Kidney epithelial cell (primary cell): ENCODE results near the gene WWC2. TPM values are rescaled to one million over a fixed set of nuclear protein-coding genes. Genes with fewer than 3 reads are reported as not detected.

Source experiments
- DNase-seq: peaks from one replicate; pipeline ENCODE4 v3.0.0-alpha.2; 2010; ENCODE audit warnings: low read depth
- H3K27me3 ChIP-seq: 2 replicates; pipeline ENCODE4 v1.6.0; 2011; ENCODE audit warnings: low read length; ENCODE audit not compliant: control insufficient read depth, insufficient read depth
- H3K36me3 ChIP-seq: 2 replicates; pipeline ENCODE4 v1.5.1; 2011; ENCODE audit warnings: low read length; ENCODE audit not compliant: control insufficient read depth, insufficient read depth
- H3K4me3 ChIP-seq: 2 replicates; pipeline ENCODE4 v1.5.1; 2011; ENCODE audit warnings: low read depth, mild to moderate bottlenecking, control low read depth, low read length
- CTCF ChIP-seq: IDR thresholded peaks from 2 replicates; pipeline ENCODE4 v1.5.1; 2011; ENCODE audit warnings: mild to moderate bottlenecking, moderate library complexity, low read length, control low read depth, inconsistent platforms; ENCODE audit not compliant: insufficient read depth, poor library complexity, severe bottlenecking
- total RNA-seq: library from RNA; depleted of rRNA; stranded (reverse); fragments of >200 nt; gene quantifications from 2 replicates; pipeline ENCODE4 v1.2.3, GENCODE V29; 2015

The WWC2 gene
- total RNA-seq, 1 donor from 2014 or later = 29.0 TPM

- DNase-seq = no peak
- no peak for TF ChIP-seq CTCF
- Histone ChIP-seq H3K36me3 (no peaks in the 10 kb centered on the region), H3K27me3 (no peaks in the 10 kb centered on the region), H3K4me3 (no peak overlapping the region)
Observed at GRCh38 chr4:183314806-183315205, 215.7 kb downstream of the WWC2 start.

GRCh38 chr4:183318656-183319055 is 219.6 kb downstream of the WWC2 start:
- no peaks in the 10 kb centered on the region for H3K27me3 ChIP-seq
- no peak overlapping the region for H3K4me3 ChIP-seq
- no peak for TF ChIP-seq CTCF
- DNase-seq = no peak
- H3K36me3 ChIP-seq = no peaks in the 10 kb centered on the region

GRCh38 chr4:183320211-183321059 is 221.4 kb downstream of the WWC2 start, which contains the start of gene CLDN22:
Gene CLDN22 (minus strand): TSS chr4:183320276. CDS start chr4:183320218, 58 bp downstream.
- H3K27me3 ChIP-seq = no peaks in the 10 kb centered on the region
- H3K4me3 ChIP-seq = no peak within 1 kb of the TSS
- no peak for DNase-seq
- TF ChIP-seq CTCF = no peak
- no peaks in the 10 kb centered on the region for H3K36me3 ChIP-seq

GRCh38 chr4:183321079-183321478 is 222.0 kb downstream of the WWC2 start:
- no peak for TF ChIP-seq CTCF
- Histone ChIP-seq H3K4me3 (no peak overlapping the region), H3K27me3 (no peaks in the 10 kb centered on the region), H3K36me3 (no peaks in the 10 kb centered on the region)
- no peak for DNase-seq

GRCh38 chr4:183321516-183321915 is 222.5 kb downstream of the WWC2 start:
- Histone ChIP-seq H3K36me3 (no peaks in the 10 kb centered on the region), H3K4me3 (no peak overlapping the region), H3K27me3 (no peaks in the 10 kb centered on the region)
- TF ChIP-seq CTCF = no peak
- no peak for DNase-seq
